HG02678 (cell line): ENCODE data around the gene ALOX5.
A peak's percentile ranks its signal among the peaks of the same experiment; 100 is the strongest.
"Not testable (repeated sequence)": the region's sequence is repeated elsewhere in the genome, so short reads cannot be mapped to it uniquely, and the experiment has no call there.

Experiments
- ATAC-seq: cut with Tn5 transposase; IDR thresholded peaks from one replicate; pipeline ENCODE4 v1.9.1; 2021; ENCODE audit warnings: mild to moderate bottlenecking, moderate library complexity; ENCODE audit not compliant: unreplicated experiment

Gene ALOX5

DNA sequence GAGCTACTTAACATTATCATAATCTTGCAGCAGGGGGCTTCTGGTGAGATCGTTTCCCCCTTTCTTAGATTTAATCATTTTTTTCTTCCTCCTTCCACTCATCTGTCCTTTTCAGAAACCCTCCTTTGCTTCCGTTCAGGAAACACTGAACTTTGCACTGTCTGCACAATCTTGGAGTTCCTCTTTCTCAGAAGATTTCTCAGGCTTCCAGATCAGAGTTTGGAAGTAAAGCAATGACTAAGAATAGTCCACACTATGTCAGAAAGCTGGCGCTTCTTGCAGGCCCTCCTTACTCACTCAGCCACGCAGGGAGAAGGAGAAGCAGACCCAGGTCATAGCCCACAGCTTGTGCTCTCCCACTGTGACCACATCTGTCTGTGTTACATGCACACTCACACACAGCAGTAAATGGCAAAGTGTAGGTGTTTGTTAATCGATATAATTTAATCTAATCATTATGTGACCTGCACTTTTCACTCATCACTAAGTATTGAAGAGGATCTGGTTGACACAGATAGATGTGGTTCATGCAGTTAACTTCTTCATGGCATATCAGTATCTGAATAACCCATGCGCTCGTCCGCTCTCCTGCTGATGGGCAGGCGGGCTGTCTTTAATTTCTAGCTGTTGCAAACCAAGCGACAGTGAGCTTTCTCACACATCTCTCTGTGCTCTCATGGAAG lies 30.2 kb downstream of the ALOX5 start:
- ATAC-seq = no peak

DNA sequence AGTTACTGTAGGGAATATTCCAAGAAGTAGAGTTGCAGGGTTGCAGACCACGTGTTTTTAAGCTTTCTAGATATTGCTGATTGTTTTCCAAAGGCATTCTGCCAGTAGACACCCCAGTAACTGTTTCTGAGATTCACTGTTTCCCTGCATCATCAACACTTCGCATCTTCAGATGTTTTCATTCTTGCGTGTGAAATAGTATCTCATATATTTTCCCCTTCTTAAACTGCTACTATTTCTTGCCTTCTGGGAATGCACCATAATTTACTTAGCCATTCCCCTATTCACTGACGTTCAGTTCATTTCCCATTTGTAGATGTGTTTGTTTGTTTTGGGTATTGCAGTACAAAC lies 30.7 kb downstream of the ALOX5 start:
- no peak for ATAC-seq

DNA sequence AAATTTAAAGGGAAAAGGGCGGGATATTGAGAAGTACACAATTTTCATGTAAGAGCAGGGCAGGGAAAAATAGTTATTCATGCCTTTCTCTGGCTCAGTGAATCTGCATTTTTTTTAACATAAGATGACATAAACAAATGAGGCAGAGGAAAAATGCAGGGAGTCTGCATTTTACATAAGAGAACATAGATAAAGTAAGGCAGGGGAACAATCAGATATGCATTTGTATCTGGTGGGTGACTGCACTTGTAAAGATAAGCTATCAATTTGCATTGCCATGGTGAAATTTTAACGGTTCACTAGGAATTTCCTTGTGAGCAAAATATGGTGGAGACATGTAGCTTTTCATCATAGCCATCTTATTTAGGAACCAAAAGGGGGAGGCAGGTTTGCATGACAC lies 33.5 kb downstream of the ALOX5 start:
- no peak for ATAC-seq

DNA sequence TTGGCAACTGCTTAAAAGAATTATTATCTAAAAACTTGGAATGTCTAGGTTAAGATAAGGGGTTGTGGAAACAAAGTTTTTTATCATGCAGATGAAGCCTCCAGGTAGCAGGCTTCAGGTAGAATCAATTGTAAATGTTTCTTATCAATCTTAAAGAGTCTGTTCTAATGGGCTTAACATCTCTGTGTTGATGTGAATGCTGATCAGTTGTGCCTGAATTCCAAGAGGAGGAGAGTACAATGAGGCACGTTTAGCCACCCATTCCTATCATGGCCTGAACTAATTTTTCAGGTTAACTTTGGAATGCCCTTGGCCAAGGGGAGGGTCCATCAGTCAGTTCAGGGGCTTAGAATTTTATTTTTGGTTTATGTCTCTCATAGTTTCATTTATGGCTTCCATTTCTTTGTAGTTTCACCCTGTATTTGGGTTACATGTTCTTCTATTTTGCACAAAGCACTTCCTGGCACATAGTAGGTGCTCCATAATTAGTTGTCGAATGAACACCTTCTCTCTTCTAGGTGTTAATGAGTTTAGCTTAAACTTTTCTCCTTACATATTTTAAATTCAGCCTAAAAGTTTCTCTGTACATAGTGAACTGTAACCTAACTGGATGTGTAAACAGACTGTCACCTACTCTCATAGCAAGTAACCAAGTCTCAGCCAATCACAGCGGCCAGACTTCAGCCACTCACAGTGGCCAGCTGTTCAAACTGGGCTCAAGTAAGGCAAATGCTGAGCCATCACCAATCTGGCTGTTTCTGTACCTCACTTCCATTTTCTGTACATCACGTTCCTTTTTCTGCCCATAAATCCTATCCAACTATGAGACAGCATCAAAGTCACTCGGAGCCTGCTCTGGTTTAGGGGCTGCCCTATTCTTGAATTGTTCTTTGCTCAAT lies 34.7 kb downstream of the ALOX5 start:
- no peak for ATAC-seq

DNA sequence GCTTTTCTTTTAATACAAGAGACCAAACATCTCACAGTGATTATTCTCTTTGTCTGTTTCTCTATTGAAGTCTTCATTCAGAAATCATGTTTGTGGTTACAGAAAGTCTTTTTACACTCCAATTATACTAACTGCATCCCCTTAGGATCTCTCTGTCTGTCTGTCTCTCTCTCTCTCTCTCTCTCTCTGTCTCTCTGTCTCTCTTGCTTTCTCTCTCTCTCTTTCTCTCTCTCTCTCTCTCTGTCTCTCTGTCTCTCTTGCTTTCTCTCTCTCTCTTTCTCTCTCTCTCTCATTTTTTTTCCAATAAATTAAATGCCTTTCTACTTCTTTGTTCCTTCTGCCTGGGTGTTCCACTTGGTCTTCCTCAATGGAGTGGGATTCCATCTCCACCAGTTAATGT lies 35.3 kb downstream of the ALOX5 start:
- not testable (repeated sequence) for ATAC-seq

DNA sequence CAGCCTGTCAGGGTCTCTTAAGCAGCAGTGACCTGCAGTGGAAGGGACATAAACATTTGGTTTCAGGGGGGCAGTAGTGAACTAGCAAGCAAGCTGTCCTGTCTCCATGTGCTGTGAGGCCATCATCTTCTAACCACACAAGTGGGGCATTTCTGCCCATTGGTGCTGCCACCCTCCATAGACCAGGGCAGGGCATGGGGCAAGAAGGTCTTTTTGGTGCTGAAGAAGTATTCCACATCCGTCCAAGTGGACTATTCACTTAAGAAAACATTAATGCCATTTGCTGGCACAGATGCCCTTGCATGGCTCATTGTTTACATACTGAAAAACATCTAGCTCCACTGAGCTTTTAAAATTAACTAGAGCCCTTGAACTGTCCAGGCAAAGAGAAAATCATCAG lies 35.8 kb downstream of the ALOX5 start:
- no peak for ATAC-seq

- no peak for ATAC-seq
Observed at GRCh38 chr10:45410489-45410806, 36.4 kb downstream of the ALOX5 start.

DNA sequence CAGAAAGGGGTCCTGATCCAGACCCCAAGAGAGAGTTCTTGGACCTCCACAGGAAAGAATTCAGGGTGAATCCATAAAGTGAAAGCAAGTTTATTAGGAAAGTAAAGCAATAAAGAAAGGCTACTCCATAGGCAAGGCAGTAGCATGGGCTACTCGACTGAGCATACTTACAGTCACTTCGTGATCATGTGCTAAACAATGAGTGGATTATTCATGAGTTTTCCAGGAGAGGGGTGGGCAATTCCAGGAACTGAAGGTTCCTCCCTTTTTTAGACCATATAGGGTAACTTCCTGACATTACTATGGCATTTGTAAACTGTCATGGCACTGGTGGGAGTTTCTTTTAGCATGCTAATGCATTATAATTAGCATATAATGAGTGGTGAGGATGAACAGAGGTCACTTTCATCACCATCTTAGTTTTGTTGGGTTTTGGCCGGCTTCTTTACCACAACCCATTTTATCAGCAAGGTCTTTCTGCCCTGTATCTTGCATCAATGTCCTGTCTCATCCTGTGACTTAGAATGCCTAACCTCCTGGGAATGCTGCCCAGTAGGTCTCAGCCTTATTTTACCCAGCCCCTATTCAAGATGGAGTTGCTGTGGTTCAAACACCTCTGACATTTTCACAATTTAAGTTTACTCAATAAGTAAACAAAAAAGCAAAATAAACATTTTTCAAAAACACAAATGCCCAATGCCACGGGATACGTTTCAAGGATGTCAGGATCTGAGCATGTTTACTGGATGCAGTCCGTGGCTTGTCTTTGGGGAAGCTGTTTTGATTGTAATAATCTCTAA lies 37.0 kb downstream of the ALOX5 start:
- ATAC-seq = no peak

DNA sequence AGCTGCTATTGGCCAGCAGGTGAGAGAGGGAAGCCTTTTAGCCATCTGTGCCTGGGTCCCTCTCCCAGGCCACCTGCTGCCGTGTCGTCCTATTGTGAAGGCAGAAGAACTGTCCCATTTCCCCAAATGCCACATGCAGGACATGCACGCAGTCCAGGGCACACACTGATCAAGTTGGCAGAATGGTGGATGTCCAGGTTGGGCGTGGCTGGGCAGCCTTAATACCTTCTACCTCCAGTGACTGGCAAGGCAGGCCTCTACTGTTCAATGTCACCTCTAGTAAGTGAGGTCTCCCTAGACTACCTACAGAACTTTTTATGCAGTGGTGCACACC lies 37.6 kb downstream of the ALOX5 start:
- no peak for ATAC-seq

GRCh38 chr10:45415062-45415461 lies 41.0 kb downstream of the ALOX5 start:
- not testable (repeated sequence) for ATAC-seq

- ATAC-seq = no peak
Observed at GRCh38 chr10:45416603-45417002, 42.6 kb downstream of the ALOX5 start.

DNA sequence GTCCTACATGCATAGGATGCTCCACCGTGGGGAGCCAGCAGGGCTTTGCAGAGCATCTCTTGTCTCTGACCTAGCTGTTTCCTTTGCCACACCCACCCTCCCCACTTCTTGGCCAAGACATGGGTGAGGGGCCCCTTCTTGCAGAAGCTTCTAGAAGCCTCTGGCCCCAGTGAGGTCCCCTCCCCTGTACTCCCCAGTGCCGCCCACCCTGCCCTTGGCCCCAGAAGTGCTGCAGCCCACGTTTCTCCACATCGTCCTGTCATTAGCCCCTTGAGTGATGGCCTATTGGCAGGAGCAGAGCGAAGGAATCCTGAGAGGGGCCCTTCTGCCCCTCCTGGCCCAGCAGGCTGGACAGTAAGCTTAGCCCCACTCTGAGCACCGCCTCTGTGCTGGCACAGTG lies 43.7 kb downstream of the ALOX5 start:
- no peak for ATAC-seq

DNA sequence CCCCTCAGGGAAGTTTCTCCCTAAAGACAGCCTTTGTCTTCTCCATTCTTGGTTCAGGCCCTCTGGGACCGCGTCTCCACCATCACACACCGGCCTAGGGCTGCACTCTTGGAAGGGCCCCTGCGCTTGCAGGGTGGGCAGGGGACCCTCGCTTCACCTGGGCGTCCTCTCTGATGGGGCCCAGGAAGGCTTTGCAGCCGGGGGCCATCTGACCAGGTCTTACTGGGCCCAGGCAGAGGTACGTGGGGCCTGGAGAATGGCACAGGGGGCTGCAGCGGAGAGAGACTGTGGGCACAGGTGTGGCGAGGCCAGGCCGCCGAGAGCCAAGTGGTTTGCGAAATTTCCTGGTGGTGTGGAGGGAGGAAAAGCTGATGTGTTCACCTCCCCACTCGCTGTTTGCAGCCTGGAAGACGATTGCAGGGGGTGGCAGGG lies 44.4 kb downstream of the ALOX5 start:
- no peak for ATAC-seq

DNA sequence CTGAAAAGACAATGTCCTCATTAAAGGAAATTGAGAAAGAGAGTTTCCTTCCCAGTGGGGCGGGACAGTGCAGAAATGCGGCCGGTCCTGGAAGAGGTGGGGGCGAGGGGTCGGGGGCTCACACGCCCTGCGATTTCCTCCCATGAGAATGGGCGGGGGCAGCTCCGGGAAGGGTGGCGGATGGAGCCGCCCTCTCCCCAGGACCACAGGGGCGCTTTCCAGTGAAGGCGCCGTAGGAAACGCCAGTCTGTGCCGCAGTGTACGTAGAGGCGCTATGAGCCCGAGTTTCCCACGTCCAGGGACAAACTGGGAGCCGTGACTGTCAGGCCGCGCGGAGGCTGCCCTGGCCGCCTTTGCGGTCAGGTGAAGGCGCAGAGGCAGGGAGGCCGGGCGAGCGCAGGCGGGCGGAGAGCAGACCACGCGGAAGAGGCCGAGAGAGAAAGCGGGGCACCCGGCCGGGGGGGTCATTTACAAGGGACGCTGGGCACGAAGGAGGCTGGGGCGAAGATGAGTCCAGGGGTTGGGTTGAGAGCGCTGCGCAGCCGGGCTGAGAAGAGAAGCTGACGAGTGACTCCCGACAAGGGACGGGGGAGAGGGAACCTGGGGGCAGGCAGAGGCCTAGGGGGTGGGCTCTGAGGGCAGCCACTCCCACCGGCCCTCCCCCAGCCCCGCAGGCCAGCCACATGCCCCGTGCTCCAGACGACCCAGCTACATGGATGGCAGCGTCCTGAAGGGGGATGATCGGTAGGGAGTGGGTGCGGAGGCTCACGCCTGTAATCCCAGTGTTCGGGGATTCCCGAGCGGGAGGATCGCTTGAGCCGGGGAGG lies 45.0 kb downstream of the ALOX5 start:
- peak; percentile 56 for ATAC-seq

DNA sequence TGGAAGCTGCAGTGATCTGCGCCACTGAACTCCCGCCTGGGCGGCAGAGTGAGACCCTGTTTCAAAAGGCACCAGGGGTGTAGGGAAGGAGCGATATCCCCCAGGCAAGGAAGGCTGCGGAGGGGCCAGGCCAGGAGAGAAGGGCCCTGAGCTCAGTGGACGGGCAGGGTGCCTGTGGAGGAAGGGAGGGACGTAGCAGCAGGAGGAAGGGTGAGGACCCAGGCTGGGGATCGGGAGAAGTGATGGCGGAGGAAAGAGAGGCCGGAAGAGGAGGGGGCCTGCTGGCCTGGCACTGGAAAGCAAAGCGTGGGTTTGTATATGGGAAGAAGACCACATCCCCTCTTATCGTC lies 45.6 kb downstream of the ALOX5 start:
- no peak for ATAC-seq

DNA sequence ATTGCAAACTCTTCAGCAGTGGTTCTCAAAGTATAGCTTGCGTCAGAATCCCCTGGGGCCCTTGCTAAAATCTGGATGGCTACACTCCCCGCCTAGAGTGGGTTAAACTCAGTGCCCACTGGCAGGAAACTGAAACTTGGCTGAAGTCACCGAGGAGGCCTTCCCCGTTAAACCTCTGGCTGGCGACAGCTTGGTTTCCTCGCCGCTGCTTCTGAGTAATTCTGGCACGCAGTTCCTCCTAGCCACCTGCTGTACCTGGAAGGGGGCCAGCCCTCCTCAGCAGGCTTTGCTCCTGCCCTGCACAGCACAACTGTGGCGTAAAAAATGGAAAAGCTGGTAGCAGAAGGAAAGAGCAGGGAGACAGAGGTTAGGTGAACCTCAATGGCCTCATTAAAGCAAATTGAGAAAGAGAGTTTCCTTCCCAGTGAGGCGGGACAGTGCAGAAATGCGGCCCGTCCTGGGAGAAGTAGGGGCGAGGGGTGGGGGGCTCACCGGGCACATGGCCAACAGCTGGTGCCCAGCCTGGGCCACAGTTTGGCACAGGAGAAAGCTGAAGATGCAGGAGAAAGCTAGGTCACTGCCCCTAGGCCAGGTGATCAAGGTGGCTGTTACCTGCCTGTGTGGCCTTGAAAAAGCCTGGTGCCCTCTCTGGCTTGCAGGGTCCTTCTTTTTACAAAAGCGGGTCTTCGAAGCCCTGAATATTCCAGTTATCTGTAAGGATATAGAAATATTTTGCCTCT lies 46.6 kb downstream of the ALOX5 start:
- peak; percentile 65 for ATAC-seq

GRCh38 chr10:45421221-45422097 lies 47.4 kb downstream of the ALOX5 start:
- ATAC-seq = peak; percentile 29

DNA sequence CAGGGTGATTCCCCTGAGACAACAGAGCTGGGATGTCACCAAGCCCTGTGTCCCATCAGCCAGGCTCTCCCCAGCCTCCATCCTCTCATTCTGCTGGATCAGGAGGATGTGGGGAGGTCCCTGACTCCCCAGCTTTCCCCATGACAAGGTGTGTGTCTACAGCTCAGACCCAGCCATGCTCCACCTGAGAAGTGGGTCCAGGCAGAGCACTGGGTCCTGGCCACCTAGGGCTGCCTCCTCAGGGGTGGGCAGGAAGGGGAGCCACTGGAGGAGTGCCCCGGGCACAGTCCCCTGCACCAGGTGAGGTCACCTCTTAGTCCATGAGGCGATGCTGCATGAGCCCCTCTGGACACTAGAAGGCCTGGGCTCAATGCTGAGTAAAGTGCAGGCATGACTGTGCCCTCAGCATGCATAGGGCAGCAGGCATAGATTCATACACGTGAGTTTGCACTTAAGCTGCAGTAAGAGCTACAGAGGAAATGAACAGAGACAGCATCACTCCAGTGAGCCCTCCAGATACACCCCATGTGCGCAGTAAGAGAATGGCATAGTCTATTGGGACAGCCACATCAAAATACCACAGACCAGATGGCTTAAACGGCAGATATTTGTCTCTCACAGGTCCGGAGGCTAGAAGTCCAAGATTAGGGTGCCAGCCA lies 48.3 kb downstream of the ALOX5 start:
- no peak for ATAC-seq
